Articular chondrocyte of knee joint (primary cell): ENCODE measurements around the gene MUC13. TPM values are rescaled to one million over a fixed set of nuclear protein-coding genes. Genes with fewer than 3 reads are reported as not detected.

Experiments used
- total RNA-seq: library from RNA; depleted of rRNA; stranded (reverse); fragments of >200 nt; gene quantifications from 2 replicates; pipeline ENCODE4 v1.2.3, GENCODE V29; 2012

MUC13 gene, protein sequence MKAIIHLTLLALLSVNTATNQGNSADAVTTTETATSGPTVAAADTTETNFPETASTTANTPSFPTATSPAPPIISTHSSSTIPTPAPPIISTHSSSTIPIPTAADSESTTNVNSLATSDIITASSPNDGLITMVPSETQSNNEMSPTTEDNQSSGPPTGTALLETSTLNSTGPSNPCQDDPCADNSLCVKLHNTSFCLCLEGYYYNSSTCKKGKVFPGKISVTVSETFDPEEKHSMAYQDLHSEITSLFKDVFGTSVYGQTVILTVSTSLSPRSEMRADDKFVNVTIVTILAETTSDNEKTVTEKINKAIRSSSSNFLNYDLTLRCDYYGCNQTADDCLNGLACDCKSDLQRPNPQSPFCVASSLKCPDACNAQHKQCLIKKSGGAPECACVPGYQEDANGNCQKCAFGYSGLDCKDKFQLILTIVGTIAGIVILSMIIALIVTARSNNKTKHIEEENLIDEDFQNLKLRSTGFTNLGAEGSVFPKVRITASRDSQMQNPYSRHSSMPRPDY
- under 0.01 TPM in 1 of 2 replicates, not detected in the other for total RNA-seq

DNA sequence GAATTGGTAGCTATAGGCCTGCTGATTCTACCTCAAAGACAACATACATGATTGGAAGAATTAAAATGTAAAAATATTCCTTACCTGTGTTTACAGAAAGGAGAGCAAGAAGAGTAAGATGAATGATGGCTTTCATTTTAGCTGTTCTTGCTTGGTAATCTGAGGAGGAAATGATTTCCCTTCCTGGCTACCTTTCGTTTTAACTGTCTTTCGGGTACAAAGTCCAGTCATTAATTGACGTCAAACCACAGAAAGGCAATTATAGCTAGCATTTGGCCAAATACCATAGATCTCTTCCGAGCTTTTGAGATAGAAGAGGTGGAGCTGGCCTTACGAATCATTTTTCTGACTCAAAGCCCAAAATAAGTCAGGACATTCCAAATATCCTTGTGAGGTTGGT lies at the start of gene MUC13:
TSS of gene MUC13 (minus strand) at position 175 of the 400 bp plus-strand sequence. CDS start at position 136, 39 bp downstream.

DNA sequence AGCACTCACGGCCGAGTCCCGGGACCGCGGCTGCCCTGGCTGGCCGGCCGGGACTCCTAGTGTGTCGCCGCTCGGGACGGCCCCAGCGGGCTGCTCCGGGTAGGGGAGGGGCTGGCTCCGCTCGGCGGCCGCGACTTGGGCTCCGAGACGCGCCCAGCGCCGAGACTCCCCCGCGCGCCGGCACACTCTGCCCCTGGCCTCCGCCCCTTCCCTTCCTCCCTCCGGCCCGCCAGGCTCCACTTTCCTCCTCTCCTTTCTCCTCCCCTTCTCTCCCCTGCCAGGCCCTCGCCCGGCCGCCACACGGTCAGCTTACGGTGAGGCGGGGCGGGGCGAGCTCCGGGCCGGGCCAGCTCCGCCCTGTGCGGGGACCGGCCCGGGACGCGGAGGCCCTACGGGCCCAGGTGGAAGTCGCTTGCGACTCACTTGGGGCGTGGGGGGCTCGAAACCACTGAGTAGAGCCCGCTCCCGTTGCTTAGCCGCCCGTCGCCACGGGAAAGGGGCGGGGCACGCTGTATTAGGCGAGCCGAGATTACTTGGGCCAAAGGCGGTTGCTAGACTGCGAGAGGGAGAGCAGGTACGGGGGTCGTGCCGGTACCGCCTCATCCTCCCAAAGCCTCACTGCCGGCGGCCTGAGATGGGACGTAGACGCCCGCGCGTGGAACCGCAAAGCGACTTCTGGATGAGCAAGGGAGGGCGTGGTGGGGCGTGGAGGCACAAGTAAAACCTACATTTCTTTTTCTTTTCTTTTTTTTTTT lies 47.2 kb downstream of the MUC13 start, which contains the start of gene ITGB5:
TSS of gene ITGB5 (minus strand) at position 189 of the 755 bp plus-strand sequence. CDS start 365 bp downstream, outside the sequence.

Other genes starting within 250 kb of the MUC13 start
- 25.5 and 91.4 TPM in 2 replicates for gene UMPS, start 204.3 kb downstream of the MUC13 start, total RNA-seq
- 167 and 274 TPM in 2 replicates for gene ITGB5, start 47.4 kb downstream of the MUC13 start, total RNA-seq
- 114 and 128 TPM in 2 replicates for gene HEG1, start 121.2 kb upstream of the MUC13 start, total RNA-seq